A549 (cell line): ENCODE results near the gene FNDC3A.

Experiments used
- CTCF ChIP-seq: fragments of >200 bp; sonication (Bioruptor Twin); formaldehyde crosslinking; IDR thresholded peaks from 3 replicates; pipeline ENCODE4 v1.5.1; 2016
- HMGXB4 ChIP-seq: fragments of 250-450 bp; sonication (Bioruptor Pico); IDR thresholded peaks from 2 replicates; pipeline ENCODE4 v1.5.0; 2021; ENCODE audit warnings: mild to moderate bottlenecking, moderate library complexity, borderline replicate concordance
- POLR2A ChIP-seq: IDR thresholded peaks from 2 replicates; pipeline ENCODE4 v1.6.1; 2012; ENCODE audit warnings: mild to moderate bottlenecking, low read length

- TF ChIP-seq HMGXB4 (no peak), CTCF (no peak), POLR2A (no peak)
These were observed 134.6 kb downstream of the FNDC3A start for GRCh38 chr13:49110122-49110912.
